Gastrocnemius medialis (tissue), 4 donors: ENCODE results near the gene RPS6KB1. TPM values are rescaled to one million over a fixed set of nuclear protein-coding genes. Genes with fewer than 3 reads are reported as not detected.

Source experiments
- ATAC-seq, 2 donors: fragments of 150-250 bp; one replicate each; pipeline ENCODE4 v1.9.1; 2016
- DNase-seq, 2 donors: peaks; one replicate each; pipeline ENCODE4 v3.0.0-alpha.2; 2019
- H3K27ac ChIP-seq, 4 donors: fragments of 200-600 bp; sonication (generic); 1 replicate in 1 of 4; 2 replicates in 3 of 4; pipeline ENCODE4 v1.5.1; 2016 to 2018; ENCODE audit warnings: mild to moderate bottlenecking in 2 of 4, moderate library complexity in 1 of 4
- H3K27me3 ChIP-seq, 3 donors: fragments of 200-600 bp; sonication (generic) in 2 of 3; 1 replicate in 1 of 3; 2 replicates in 2 of 3; pipeline versions ENCODE4 v1.5.1 to v1.6.0; 2016 to 2019; ENCODE audit warnings: mild to moderate bottlenecking in 1 of 3, moderate library complexity in 1 of 3
- H3K36me3 ChIP-seq, 2 donors: fragments of 200-600 bp; sonication (generic) in 1 of 2; one replicate each; pipeline ENCODE4 v1.5.1; 2017 to 2018
- H3K4me1 ChIP-seq, 2 donors: fragments of 200-600 bp; sonication (generic) in 1 of 2; one replicate each; pipeline ENCODE4 v1.5.1; 2016 to 2017; ENCODE audit warnings: mild to moderate bottlenecking in 2 of 2
- H3K4me3 ChIP-seq, 4 donors: fragments of 200-600 bp; sonication (generic) in 3 of 4; 1 replicate in 1 of 4; 2 replicates in 3 of 4; pipeline ENCODE4 v1.5.1; 2016 to 2019; ENCODE audit warnings: mild to moderate bottlenecking in 2 of 4
- H3K9me3 ChIP-seq, 3 donors: fragments of 200-600 bp; sonication (generic) in 2 of 3; 1 replicate in 1 of 3; 2 replicates in 2 of 3; pipeline ENCODE4 v1.5.1; 2016 to 2019
- POLR2A ChIP-seq, 2 donors: fragments of 450-650 bp; IDR thresholded peaks; one replicate each; pipeline ENCODE4 v1.6.1; 2017; ENCODE audit warnings: antibody characterized with exemption in 2 of 2, mild to moderate bottlenecking in 2 of 2, moderate library complexity in 2 of 2
- in situ Hi-C, 4 donors: fragments of 200-750 bp; cut with MboI; loops; one replicate each; pipeline versions ENCODE4 v1.15.0 to v1.8.0; 2017; ENCODE audit warnings: low sequenced_read_pairs in 4 of 4
- intact Hi-C: fragments of 100-400 bp; cut with DNase I; formaldehyde crosslinking; loops from one replicate; pipeline ENCODE4 v1.15.1; 2023; ENCODE audit warnings: low total_unique reads
- total RNA-seq, 4 donors: library from RNA; depleted of rRNA; stranded (reverse); fragments of >200 nt; gene quantifications; one replicate each; pipeline versions ENCODE4 v1.1.0 to v1.2.3, GENCODE V29; 2016
- TF ChIP-seq, protein P1 (sequence below), 5 experiments: fragments of 450-650 bp in 3 of 5; fragments of 200-600 bp in 2 of 5; sonication (generic) in 2 of 5; IDR thresholded peaks in 4 of 5; conservative IDR thresholded peaks in 1 of 5; 1 replicate in 4 of 5; 2 replicates in 1 of 5; pipeline ENCODE4 v1.5.1; 2016 to 2019; ENCODE audit warnings: antibody characterized with exemption in 5 of 5, mild to moderate bottlenecking in 3 of 5, moderate library complexity in 3 of 5

RPS6KB1 gene
- total RNA-seq: 10 to 100 TPM; 38.4 to 58.4 (median 41.6) TPM

- DNase-seq (peak; percentile 97 to 98), ATAC-seq (peak; percentile 97 to 98)
- intact Hi-C loops (loop anchor here (1.0 to 5.0 kb wide), 2 partner anchors 71 to 276 kb away; partner anchors contain the start of genes CLTC and RNFT1), in situ Hi-C loops (no loop called here)
- peak within 1 kb of the TSS; percentile 95 to 98 (median 98) for H3K27ac ChIP-seq
- peak within 1 kb of the TSS; percentile 94 to 99 (median 96) for H3K4me3 ChIP-seq
- H3K36me3 ChIP-seq: peaks cover 0 to 11% of the 10 kb centered on the region in 2 donors
- TF ChIP-seq POLR2A (IDR thresholded peaks at IDR 0.05): peak; percentile 92 to 93
- TF ChIP-seq, protein P1, sequence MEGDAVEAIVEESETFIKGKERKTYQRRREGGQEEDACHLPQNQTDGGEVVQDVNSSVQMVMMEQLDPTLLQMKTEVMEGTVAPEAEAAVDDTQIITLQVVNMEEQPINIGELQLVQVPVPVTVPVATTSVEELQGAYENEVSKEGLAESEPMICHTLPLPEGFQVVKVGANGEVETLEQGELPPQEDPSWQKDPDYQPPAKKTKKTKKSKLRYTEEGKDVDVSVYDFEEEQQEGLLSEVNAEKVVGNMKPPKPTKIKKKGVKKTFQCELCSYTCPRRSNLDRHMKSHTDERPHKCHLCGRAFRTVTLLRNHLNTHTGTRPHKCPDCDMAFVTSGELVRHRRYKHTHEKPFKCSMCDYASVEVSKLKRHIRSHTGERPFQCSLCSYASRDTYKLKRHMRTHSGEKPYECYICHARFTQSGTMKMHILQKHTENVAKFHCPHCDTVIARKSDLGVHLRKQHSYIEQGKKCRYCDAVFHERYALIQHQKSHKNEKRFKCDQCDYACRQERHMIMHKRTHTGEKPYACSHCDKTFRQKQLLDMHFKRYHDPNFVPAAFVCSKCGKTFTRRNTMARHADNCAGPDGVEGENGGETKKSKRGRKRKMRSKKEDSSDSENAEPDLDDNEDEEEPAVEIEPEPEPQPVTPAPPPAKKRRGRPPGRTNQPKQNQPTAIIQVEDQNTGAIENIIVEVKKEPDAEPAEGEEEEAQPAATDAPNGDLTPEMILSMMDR (IDR thresholded peaks at IDR 0.05 in 4 of 5, conservative IDR thresholded peaks at IDR 0.05 in 1 of 5): peak in 1 of 5 experiments; percentile 13
- peaks cover 32 to 38% of the 10 kb centered on the region in 2 donors for H3K4me1 ChIP-seq
- no peaks in the 10 kb centered on the region for H3K9me3 ChIP-seq
- H3K27me3 ChIP-seq: no peaks in the 10 kb centered on the region
Observed at GRCh38 chr17:59892924-59893675, at the start of gene RPS6KB1, which contains the start of gene TUBD1. TSS of gene RPS6KB1 (plus strand) at chr17:59893121. CDS start at chr17:59893185, 64 bp downstream. TSS of gene TUBD1 (minus strand) at chr17:59892943. CDS start at chr17:59891002, 1,941 bp downstream.

DNA sequence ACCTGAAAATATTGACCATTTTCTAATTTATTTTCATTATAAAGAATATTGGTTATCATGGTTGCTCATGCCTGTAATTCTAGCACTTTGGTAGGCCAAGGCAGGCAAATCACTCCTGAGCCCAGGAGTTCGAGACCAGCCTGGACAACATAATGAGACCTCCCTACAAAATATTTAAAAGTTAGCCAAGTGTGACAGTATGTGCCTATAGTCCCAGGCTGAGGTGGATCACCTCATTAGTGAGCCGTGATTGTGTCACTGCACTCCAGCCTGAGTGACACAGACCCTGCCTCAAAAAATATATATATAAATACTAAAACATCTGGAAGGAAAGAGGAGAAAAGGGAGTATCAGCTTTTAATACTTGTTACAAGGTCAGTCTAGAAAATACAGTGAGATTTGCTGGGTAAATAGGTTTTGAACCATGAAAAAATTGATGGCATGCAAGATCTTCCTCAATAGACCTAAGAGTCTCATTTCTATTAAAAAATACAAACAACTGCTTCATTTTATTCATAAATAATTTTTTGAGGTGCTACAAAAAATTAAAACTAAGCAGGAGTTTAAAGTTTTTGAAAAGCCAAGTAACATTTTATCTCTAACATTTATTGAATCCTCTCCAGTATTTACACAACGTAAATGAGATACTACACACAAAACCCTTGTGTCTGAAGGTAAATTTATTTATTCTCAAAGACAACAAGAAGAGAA is 47.9 kb upstream of the RPS6KB1 start:
- DNase-seq: no peak
- Histone ChIP-seq H3K36me3 (peaks cover 0 to 17% of the 10 kb centered on the region in 2 donors), H3K27ac (peak overlapping the region; percentile 88 to 99 (median 91)), H3K9me3 (no peaks in the 10 kb centered on the region), H3K27me3 (no peaks in the 10 kb centered on the region), H3K4me3 (no peak overlapping the region), H3K4me1 (peaks cover 30 to 39% of the 10 kb centered on the region in 2 donors)
- in situ Hi-C loops (no loop called here), intact Hi-C loops (loop anchor here (1.0 to 5.0 kb wide), 2 partner anchors 42 to 117 kb away; partner anchors contain the start of gene RNFT1)
- TF ChIP-seq, protein P1 (IDR thresholded peaks at IDR 0.05 in 4 of 5, conservative IDR thresholded peaks at IDR 0.05 in 1 of 5): no peak
- TF ChIP-seq POLR2A (IDR thresholded peaks at IDR 0.05): no peak
- ATAC-seq: no peak

- Histone ChIP-seq H3K27ac (peak overlapping the region; percentile 88 to 99 (median 91)), H3K27me3 (no peaks in the 10 kb centered on the region), H3K4me3 (peak overlapping the region in 3 of 4 donors; percentile 5 to 33 (median 24)), H3K4me1 (peaks cover 30 to 39% of the 10 kb centered on the region in 2 donors), H3K36me3 (peaks cover 0 to 10% of the 10 kb centered on the region in 2 donors), H3K9me3 (no peaks in the 10 kb centered on the region)
- peak; percentile 75 to 83 for ATAC-seq
- in situ Hi-C loops: no loop called here
- peak; percentile 68 to 79 for DNase-seq
- intact Hi-C loops: loop anchor here (1.0 to 5.0 kb wide), 2 partner anchors 42 to 117 kb away; partner anchors contain the start of gene RNFT1
- TF ChIP-seq, protein P1 (IDR thresholded peaks at IDR 0.05 in 4 of 5, conservative IDR thresholded peaks at IDR 0.05 in 1 of 5): no peak
- no peak for TF ChIP-seq POLR2A (IDR thresholded peaks at IDR 0.05)
Observed at GRCh38 chr17:59845595-59846393, 47.1 kb upstream of the RPS6KB1 start.
